ENCODE measurements around the gene ABO. TPM values are rescaled to one million over a fixed set of nuclear protein-coding genes. Genes with fewer than 3 reads are reported as not detected.
"Not testable (repeated sequence)": the region's sequence is repeated elsewhere in the genome, so short reads cannot be mapped to it uniquely, and the experiment has no call there.

ABO gene
- total RNA-seq, 2 experiments from 2014 or later = not detected

- DNase-seq = no peak
- H3K27ac Mint-ChIP-seq = no peak overlapping the region
- H3K27me3 Mint-ChIP-seq = no peaks in the 10 kb centered on the region
- no peaks in the 10 kb centered on the region for H3K4me1 Mint-ChIP-seq
- H3K4me3 Mint-ChIP-seq = no peak overlapping the region
- H3K36me3 Mint-ChIP-seq = no peaks in the 10 kb centered on the region
- H3K9me3 Mint-ChIP-seq = no peaks in the 10 kb centered on the region
Measured at GRCh38 chr9:133260334-133261102, 14.5 kb downstream of the ABO start.

- Mint-ChIP-seq H3K36me3 (no peaks in the 10 kb centered on the region), H3K9me3 (no peaks in the 10 kb centered on the region), H3K4me1 (no peaks in the 10 kb centered on the region), H3K27me3 (no peaks in the 10 kb centered on the region), H3K4me3 (no peak overlapping the region), H3K27ac (no peak overlapping the region)
- no peak for DNase-seq
Measured at GRCh38 chr9:133258061-133259015, 16.7 kb downstream of the ABO start.

- H3K27ac Mint-ChIP-seq = no peak overlapping the region
- H3K4me1 Mint-ChIP-seq = no peaks in the 10 kb centered on the region
- no peaks in the 10 kb centered on the region for H3K9me3 Mint-ChIP-seq
- no peaks in the 10 kb centered on the region for H3K27me3 Mint-ChIP-seq
- H3K4me3 Mint-ChIP-seq = no peak overlapping the region
- DNase-seq = no peak
- H3K36me3 Mint-ChIP-seq = no peaks in the 10 kb centered on the region
Measured at GRCh38 chr9:133257465-133257956, 17.5 kb downstream of the ABO start.

DNA sequence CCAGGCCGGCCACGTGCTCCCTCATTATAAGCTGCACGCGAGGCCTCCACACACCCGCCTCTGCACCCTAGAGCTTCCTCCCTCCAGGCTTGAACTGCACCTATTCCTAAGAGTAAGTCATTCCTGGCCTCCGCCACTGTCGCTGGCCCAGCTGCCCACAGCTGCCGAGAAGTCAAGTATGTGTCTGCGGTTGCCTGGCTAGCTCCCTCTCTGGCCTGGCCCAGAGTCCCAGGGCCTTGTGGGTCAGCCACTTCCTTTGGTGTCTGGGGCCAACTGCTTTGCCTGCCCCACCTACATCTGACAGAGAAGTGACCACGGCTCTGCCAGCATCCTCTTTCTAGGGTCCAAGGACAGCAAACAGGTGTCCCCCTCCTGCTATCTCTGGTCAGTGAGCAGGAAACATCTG, 18.3 kb downstream of the ABO start:
- no peaks in the 10 kb centered on the region for H3K36me3 Mint-ChIP-seq
- H3K9me3 Mint-ChIP-seq = no peaks in the 10 kb centered on the region

DNA sequence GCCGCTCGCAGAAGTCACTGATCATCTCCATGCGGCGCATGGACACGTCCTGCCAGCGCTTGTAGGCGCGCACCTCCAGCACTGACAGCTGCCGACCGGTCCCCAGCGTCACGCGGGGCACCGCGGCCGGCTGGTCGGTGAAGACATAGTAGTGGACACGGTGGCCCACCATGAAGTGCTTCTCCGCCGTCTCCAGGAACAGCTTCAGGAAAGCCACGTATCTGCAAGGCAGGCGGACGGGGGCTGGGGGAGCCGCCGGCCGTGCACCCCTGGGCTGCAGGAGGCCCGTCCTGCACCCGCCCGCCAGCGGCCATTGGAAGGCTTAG, 18.9 kb downstream of the ABO start:
- no peak overlapping the region for H3K27ac Mint-ChIP-seq
- no peak for DNase-seq
- H3K36me3 Mint-ChIP-seq = no peaks in the 10 kb centered on the region
- no peak overlapping the region for H3K4me3 Mint-ChIP-seq
- no peaks in the 10 kb centered on the region for H3K27me3 Mint-ChIP-seq
- no peaks in the 10 kb centered on the region for H3K4me1 Mint-ChIP-seq
- H3K9me3 Mint-ChIP-seq = no peaks in the 10 kb centered on the region

More for the DNA sequence above, 18.3 kb downstream of the ABO start:
- H3K4me3 Mint-ChIP-seq = no peak overlapping the region
- H3K4me1 Mint-ChIP-seq = no peaks in the 10 kb centered on the region
- H3K27ac Mint-ChIP-seq = no peak overlapping the region
- H3K27me3 Mint-ChIP-seq = no peaks in the 10 kb centered on the region
- DNase-seq = no peak

DNA sequence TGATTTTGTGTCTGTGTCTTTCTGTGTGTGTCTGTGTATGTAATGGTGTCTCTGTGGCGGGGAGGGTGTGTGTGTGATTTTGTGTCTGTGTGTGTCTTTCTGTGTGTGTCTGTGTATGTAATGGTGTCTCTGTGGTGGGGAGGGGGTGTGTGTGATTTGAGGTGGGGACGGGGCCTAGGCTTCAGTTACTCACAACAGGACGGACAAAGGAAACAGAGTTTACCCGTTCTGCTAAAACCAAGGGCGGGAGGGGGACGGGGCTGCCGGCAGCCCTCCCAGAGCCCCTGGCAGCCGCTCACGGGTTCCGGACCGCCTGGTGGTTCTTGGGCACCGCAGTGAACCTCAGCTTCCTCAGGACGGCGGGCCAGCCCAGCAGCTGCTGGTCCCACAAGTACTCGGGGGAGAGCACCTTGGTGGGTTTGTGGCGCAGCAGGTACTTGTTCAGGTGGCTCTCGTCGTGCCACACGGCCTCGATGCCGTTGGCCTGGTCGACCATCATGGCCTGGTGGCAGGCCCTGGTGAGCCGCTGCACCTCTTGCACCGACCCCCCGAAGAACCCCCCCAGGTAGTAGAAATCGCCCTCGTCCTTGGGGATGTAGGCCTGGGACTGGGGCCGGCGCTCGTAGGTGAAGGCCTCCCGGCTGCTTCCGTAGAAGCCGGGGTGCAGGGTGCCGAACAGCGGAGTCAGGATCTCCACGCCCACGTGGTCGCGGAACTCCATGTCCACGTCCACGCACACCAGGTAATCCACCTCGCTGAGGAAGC, 19.4 kb downstream of the ABO start:
- H3K36me3 Mint-ChIP-seq = no peaks in the 10 kb centered on the region
- no peaks in the 10 kb centered on the region for H3K9me3 Mint-ChIP-seq
- no peak for DNase-seq
- no peaks in the 10 kb centered on the region for H3K4me1 Mint-ChIP-seq
- H3K27me3 Mint-ChIP-seq = no peaks in the 10 kb centered on the region
- H3K4me3 Mint-ChIP-seq = no peak overlapping the region
- no peak overlapping the region for H3K27ac Mint-ChIP-seq

DNA sequence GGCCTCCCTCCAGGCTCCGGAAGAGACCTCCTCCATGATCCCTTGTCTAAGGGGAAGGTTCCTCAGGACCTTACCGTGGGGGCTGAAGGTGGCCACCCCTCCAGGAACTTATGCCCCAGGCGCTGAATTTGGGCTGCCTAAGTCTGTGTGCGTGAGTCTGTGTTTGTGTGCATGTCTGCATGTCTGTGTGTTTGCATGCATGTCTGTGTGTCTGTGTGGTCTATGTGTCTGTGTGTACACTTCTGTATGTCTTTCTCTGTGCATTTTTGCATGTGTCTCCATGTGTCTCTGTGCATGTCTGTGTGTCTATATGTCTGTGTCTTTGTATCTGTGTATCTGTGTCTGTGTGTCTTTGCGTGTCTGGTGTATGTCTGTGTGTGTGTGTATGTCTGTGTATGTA, 20.5 kb downstream of the ABO start:
- no peaks in the 10 kb centered on the region for H3K36me3 Mint-ChIP-seq
- no peaks in the 10 kb centered on the region for H3K9me3 Mint-ChIP-seq
- no peak for DNase-seq
- H3K4me3 Mint-ChIP-seq = no peak overlapping the region
- no peak overlapping the region for H3K27ac Mint-ChIP-seq
- no peaks in the 10 kb centered on the region for H3K4me1 Mint-ChIP-seq
- no peaks in the 10 kb centered on the region for H3K27me3 Mint-ChIP-seq

GRCh38 chr9:133253268-133253667, 21.7 kb downstream of the ABO start:
- DNase-seq = no peak
- Mint-ChIP-seq H3K36me3 (no peaks in the 10 kb centered on the region), H3K4me3 (no peak overlapping the region), H3K27ac (no peak overlapping the region), H3K27me3 (no peaks in the 10 kb centered on the region), H3K9me3 (no peaks in the 10 kb centered on the region), H3K4me1 (no peaks in the 10 kb centered on the region)

DNA sequence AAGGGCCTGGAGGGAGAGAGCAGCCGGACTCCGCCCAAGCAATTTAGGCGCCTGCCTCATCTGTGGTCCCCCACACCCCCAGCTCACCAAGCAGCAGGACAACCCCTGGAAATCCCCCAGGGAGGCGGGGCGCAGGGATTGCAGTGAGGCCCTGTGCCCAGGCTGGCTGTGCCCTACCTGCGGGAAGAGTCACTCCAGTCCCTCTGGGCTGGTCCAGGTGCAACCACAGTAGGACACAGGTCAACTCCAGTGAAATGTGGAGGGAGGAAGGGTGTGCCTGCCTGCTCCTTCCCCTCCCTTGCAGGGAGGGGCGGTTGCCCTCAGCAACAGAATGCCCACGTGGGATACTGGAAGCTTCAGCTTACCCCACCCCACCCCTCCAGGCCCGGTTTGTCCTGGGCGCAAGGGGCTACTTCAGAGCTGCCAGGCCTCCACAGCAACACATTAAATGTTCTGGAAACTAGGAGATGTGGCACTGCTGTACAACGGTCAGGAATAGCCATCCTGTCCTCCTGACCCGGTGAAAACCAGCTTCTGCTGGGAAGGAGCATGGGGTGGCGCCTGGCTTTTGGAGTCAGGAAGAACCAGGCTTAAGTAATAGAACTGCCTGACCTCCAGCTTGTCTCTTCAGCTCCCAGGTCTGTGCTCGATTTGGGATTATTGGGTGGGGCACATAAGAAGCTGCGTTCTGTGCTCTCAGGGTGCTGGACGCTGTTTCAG, 22.5 kb downstream of the ABO start:
- Mint-ChIP-seq H3K27me3 (no peaks in the 10 kb centered on the region), H3K27ac (no peak overlapping the region), H3K4me1 (no peaks in the 10 kb centered on the region)

DNA sequence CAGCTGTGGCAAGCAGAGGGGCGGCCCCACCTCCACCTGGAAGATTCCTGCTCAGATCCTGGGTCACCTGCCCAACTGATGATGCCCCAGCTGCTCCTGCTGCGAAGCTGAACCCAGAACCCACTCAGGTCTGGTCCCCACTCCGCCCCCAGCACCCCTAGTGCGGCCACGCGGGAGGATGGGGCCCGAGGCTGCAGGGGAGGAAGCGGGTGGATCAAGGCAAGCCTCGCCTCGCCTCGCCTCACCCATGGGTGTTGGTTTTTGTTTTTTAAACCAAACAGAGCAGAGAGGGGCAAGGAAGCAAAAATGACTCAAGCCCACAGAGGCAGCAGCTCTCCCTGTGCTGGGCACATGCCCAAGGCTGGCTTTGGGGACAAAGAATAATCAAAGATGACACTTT, 23.2 kb downstream of the ABO start:
- Mint-ChIP-seq H3K9me3 (no peaks in the 10 kb centered on the region), H3K36me3 (no peaks in the 10 kb centered on the region), H3K27me3 (no peaks in the 10 kb centered on the region), H3K4me3 (no peak overlapping the region), H3K4me1 (no peaks in the 10 kb centered on the region), H3K27ac (no peak overlapping the region)
- no peak for DNase-seq

More for the DNA sequence above, 22.5 kb downstream of the ABO start:
- Mint-ChIP-seq H3K9me3 (no peaks in the 10 kb centered on the region), H3K36me3 (no peaks in the 10 kb centered on the region), H3K4me3 (no peak overlapping the region)
- DNase-seq = no peak

DNA sequence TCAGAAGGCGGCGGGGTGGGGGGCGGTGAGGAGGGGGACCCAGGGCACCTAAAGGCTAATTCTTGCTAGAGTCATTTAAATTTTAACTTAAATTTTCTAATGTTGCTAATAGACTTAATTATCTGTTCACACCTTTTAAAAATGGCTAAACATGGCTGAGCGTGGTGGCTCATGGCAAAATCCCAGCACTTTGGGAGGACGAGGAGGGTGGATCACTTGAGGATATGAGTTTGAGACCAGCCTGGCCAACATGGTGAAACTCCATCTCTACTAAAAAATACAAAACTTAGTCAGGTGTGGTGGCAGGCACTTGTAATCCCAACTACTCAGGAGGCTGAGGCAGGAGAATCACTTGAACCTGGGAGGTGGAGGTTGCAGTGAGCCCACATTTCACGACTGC, 23.8 kb downstream of the ABO start:
- not testable (repeated sequence) for DNase-seq, H3K4me1 Mint-ChIP-seq, H3K9me3 Mint-ChIP-seq, H3K27me3 Mint-ChIP-seq, H3K27ac Mint-ChIP-seq, H3K4me3 Mint-ChIP-seq, H3K36me3 Mint-ChIP-seq

DNA sequence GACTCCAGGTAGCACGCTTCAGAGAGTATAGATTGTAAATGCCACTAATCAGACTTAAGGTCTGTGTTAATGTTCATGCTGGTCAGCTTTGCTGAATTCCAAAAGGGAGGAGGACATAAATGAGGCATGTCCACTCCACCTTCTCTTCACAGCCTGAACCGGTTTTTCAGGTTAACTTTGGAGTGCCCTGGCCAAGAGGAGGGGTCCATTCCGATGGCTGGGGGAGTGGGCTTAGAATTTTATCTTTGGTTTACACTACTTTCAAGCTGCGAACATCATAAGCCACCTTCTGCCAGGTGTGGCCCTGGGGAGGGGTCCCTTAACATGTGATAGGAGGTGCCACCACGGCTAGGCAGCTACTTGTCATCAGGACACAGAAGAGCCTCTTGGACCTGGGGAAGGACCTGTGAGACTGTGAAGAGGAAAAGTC, 24.2 kb downstream of the ABO start:
- Mint-ChIP-seq H3K4me3 (no peak overlapping the region), H3K36me3 (no peaks in the 10 kb centered on the region), H3K27ac (no peak overlapping the region), H3K27me3 (no peaks in the 10 kb centered on the region), H3K9me3 (no peaks in the 10 kb centered on the region), H3K4me1 (no peaks in the 10 kb centered on the region)
- no peak for DNase-seq

GRCh38 chr9:133249337-133249736, 25.7 kb downstream of the ABO start:
- Mint-ChIP-seq H3K9me3 (no peaks in the 10 kb centered on the region), H3K4me1 (no peaks in the 10 kb centered on the region), H3K27me3 (no peaks in the 10 kb centered on the region), H3K27ac (no peak overlapping the region), H3K4me3 (no peak overlapping the region), H3K36me3 (no peaks in the 10 kb centered on the region)
- DNase-seq = no peak

DNA sequence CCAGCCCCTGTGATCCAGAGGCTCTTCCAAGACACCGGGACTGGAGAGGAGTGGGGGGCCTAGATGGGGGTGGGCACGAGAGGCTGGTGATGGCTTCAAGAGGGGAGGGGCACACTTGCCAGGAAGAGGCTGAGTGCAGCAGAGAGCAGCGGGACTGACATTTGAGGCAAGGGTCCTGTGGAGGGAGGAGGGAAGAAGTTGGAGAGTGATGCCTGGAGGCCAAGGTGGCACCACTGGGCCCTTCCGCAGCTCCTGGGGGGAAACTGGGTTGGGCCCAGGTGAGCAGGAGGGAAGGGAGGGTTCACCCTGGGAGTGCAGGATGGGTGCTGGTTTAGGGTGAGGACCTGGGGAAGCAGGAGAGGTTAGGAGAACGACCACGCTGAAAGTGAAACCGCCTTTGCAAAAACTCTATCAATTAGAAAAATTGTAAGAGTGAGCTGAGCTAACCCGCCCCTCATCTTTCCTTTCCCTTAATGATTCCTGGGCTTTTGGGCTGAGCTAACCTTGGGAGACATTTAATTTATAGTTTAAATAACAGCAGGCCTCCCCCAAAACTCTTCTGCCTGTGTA, 26.2 kb downstream of the ABO start:
- H3K4me3 Mint-ChIP-seq = no peak overlapping the region
- H3K27me3 Mint-ChIP-seq = no peaks in the 10 kb centered on the region
- no peaks in the 10 kb centered on the region for H3K4me1 Mint-ChIP-seq
- DNase-seq = no peak
- H3K9me3 Mint-ChIP-seq = no peaks in the 10 kb centered on the region
- H3K27ac Mint-ChIP-seq = no peak overlapping the region
- H3K36me3 Mint-ChIP-seq = no peaks in the 10 kb centered on the region
